K562 (cell line): ENCODE data around the gene DYNC1H1. TPM values are rescaled to one million over a fixed set of nuclear protein-coding genes. Genes with fewer than 3 reads are reported as not detected.

ENCODE experiments used
- BRD9 ChIP-seq: fragments of 450-650 bp; IDR thresholded peaks from 2 replicates; pipeline ENCODE4 v1.6.1; 2018; ENCODE audit warnings: low read depth; ENCODE audit not compliant: partially characterized antibody
- ESRRB ChIP-seq: fragments of 250-450 bp; sonication (Bioruptor Pico); IDR thresholded peaks from 2 replicates; pipeline ENCODE4 v1.5.0; 2020; ENCODE audit warnings: mild to moderate bottlenecking, moderate library complexity, borderline replicate concordance
- FOXM1 ChIP-seq, 2 experiments: fragments of 450-650 bp in 1 of 2; sonication (generic) in 1 of 2; formaldehyde crosslinking in 1 of 2; IDR thresholded peaks; 2 replicates each; pipeline versions ENCODE4 v1.6.1 to v1.9.0; 2017 to 2022; ENCODE audit warnings: low read depth in 2 of 2, mild to moderate bottlenecking in 2 of 2, missing genetic modification reagents in 1 of 2, moderate library complexity in 1 of 2
- FUS ChIP-seq: fragments of 200-400 bp; formaldehyde crosslinking; optimal IDR thresholded peaks from 2 replicates; pipeline ENCODE3; 2017; ENCODE audit warnings: low read depth, low read length
- GTF2F1 ChIP-seq: IDR thresholded peaks from 2 replicates; pipeline ENCODE4 v1.6.1; 2011; ENCODE audit warnings: low read depth, low read length, improper control_type of control experiment
- HOMEZ ChIP-seq: fragments of 250-450 bp; sonication (Bioruptor Pico); IDR thresholded peaks from 2 replicates; pipeline ENCODE4 v1.4.0; 2020; ENCODE audit warnings: mild to moderate bottlenecking, moderate library complexity
- KDM4B ChIP-seq, 2 experiments: fragments of 450-650 bp in 1 of 2; sonication (generic) in 1 of 2; IDR thresholded peaks; 2 replicates each; pipeline ENCODE4 v1.6.1; 2016 to 2017; ENCODE audit warnings: borderline replicate concordance in 2 of 2, antibody characterized with exemption in 1 of 2, low read depth in 1 of 2, mild to moderate bottlenecking in 1 of 2
- KLF6 ChIP-seq: fragments of 250-450 bp; sonication (Bioruptor Pico); IDR thresholded peaks from 2 replicates; pipeline ENCODE4 v1.4.0; 2020; ENCODE audit warnings: mild to moderate bottlenecking, moderate library complexity, borderline replicate concordance
- LCOR ChIP-seq: sonication (generic); formaldehyde crosslinking; IDR thresholded peaks from 2 replicates; pipeline ENCODE4 v1.8.0; 2022; ENCODE audit warnings: mild to moderate bottlenecking, missing genetic modification reagents
- MEF2D ChIP-seq: conservative IDR thresholded peaks from 2 replicates; pipeline ENCODE4 v1.6.1; 2016; ENCODE audit warnings: low read depth, missing genetic modification characterization, missing compliant biosample characterization
- NCOA6 ChIP-seq: fragments of 450-650 bp; IDR thresholded peaks from 2 replicates; pipeline ENCODE4 v1.6.1; 2017; ENCODE audit warnings: mild to moderate bottlenecking
- NFIC ChIP-seq: fragments of 450-650 bp; IDR thresholded peaks from 2 replicates; pipeline ENCODE4 v1.6.1; 2017; ENCODE audit warnings: mild to moderate bottlenecking, inconsistent platforms
- PCBP1 ChIP-seq: fragments of 200-400 bp; formaldehyde crosslinking; IDR thresholded peaks from 2 replicates; pipeline ENCODE4 v1.6.1; 2018; ENCODE audit warnings: mild to moderate bottlenecking, low read depth, low read length; ENCODE audit not compliant: poor library complexity, severe bottlenecking
- RREB1 ChIP-seq: fragments of 250-450 bp; sonication (Bioruptor Pico); IDR thresholded peaks from 2 replicates; pipeline ENCODE4 v1.4.0; 2020
- TCFL5 ChIP-seq: fragments of 250-450 bp; sonication (Bioruptor Pico); conservative IDR thresholded peaks from 2 replicates; pipeline ENCODE4 v1.6.1; 2021; ENCODE audit warnings: mild to moderate bottlenecking, moderate library complexity, matching md5 sums
- XRCC5 ChIP-seq: fragments of 200-400 bp; formaldehyde crosslinking; IDR thresholded peaks from 2 replicates; pipeline ENCODE4 v1.6.1; 2017; ENCODE audit warnings: low read depth, mild to moderate bottlenecking, low read length
- ZBTB12 ChIP-seq: fragments of 250-450 bp; sonication (Bioruptor Pico); IDR thresholded peaks from 2 replicates; pipeline ENCODE4 v1.4.0; 2020
- ZFP1 ChIP-seq: fragments of 450-650 bp; formaldehyde crosslinking; IDR thresholded peaks from 2 replicates; pipeline ENCODE4 v1.4.0; 2020; ENCODE audit warnings: mild to moderate bottlenecking, mixed read lengths
- ZFP30 ChIP-seq: fragments of 250-450 bp; sonication (Bioruptor Pico); IDR thresholded peaks from 2 replicates; pipeline ENCODE4 v1.8.0; 2022; ENCODE audit warnings: moderate library complexity, mild to moderate bottlenecking, inconsistent platforms, borderline replicate concordance
- ZNF780A ChIP-seq: fragments of 250-450 bp; sonication (Bioruptor Pico); IDR thresholded peaks from 2 replicates; pipeline ENCODE4 v1.5.0; 2021; ENCODE audit warnings: mild to moderate bottlenecking
- polyA plus RNA-seq, 8 experiments: library from polyadenylated mRNA; depleted of rRNA in 4 of 8; stranded (reverse) in 5 of 8; unstranded in 3 of 8; fragments of >200 nt; fragmentation: Nextera tagmentation in 2 of 8; fragmentation: Illumina TruSeq in 1 of 8; extraction: Ambion mirVana in 2 of 8; extraction: Trizol in 1 of 8; gene quantifications; 2 replicates each; pipeline versions ENCODE4 v1.2.1 to v1.2.3, GENCODE V29; 2011 to 2014; ENCODE audit warnings: inconsistent platforms in 1 of 8, missing spikeins in 1 of 8
- total RNA-seq, 7 experiments: library from RNA; depleted of rRNA in 6 of 7; stranded (reverse); fragments of >200 nt in 6 of 7; fragmentation: Illumina TruSeq in 2 of 7; extraction: Trizol in 2 of 7; gene quantifications; 2 replicates each; pipeline versions ENCODE4 v1.2.1 to v1.2.3, GENCODE V29; 2011 to 2021; ENCODE audit warnings: low replicate concordance in 1 of 7

The DYNC1H1 gene
- total and polyA plus RNA-seq, 9 of the 15 experiments (the other 6 are each of a cell fraction or from before 2014, with no cell fraction given), result 31.9 to 335 (median 115) TPM

- TF ChIP-seq NCOA6 (no peak), KDM4B (IDR thresholded peaks at IDR 0.05; ENCODE audit: borderline replicate concordance in 2 of 2, low read depth in 1 of 2) (no peak), NFIC (0 out of 2 replicates have a peak, but pooled peaks have one; percentile 14), FUS (no peak), TCFL5 (no peak), PCBP1 (no peak), ZBTB12 (CRISPR knock-in tag) (no peak), ESRRB (CRISPR knock-in tag) (no peak), MEF2D (tag) (no peak), RREB1 (no peak), BRD9 (no peak), LCOR (CRISPR knock-in tag) (no peak), GTF2F1 (no peak), XRCC5 (no peak), HOMEZ (no peak), ZFP1 (CRISPR knock-in tag) (no peak), FOXM1 (IDR thresholded peaks at IDR 0.05; ENCODE audit: low read depth) (no peak), FOXM1 (CRISPR knock-in tag; IDR thresholded peaks at IDR 0.05; ENCODE audit: low read depth) (no peak), KLF6 (CRISPR knock-in tag) (no peak), ZNF780A (CRISPR knock-in tag) (no peak), ZFP30 (no peak)
These were observed 3.2 kb upstream of the DYNC1H1 start (continued) for GRCh38 chr14:101961011-101961721.
